Gastrocnemius medialis (tissue), 4 donors: Measurements from ENCODE around the gene HECTD2.

ENCODE experiments used
- POLR2A ChIP-seq, 2 donors: fragments of 450-650 bp; IDR thresholded peaks; one replicate each; pipeline ENCODE4 v1.6.1; 2017; ENCODE audit warnings: antibody characterized with exemption in 2 of 2, mild to moderate bottlenecking in 2 of 2, moderate library complexity in 2 of 2
- TF ChIP-seq, protein P1 (sequence below), 5 experiments: fragments of 450-650 bp in 3 of 5; fragments of 200-600 bp in 2 of 5; sonication (generic) in 2 of 5; IDR thresholded peaks in 4 of 5; conservative IDR thresholded peaks in 1 of 5; 1 replicate in 4 of 5; 2 replicates in 1 of 5; pipeline ENCODE4 v1.5.1; 2016 to 2019; ENCODE audit warnings: antibody characterized with exemption in 5 of 5, mild to moderate bottlenecking in 3 of 5, moderate library complexity in 3 of 5

- no peak for TF ChIP-seq POLR2A (IDR thresholded peaks at IDR 0.05)
- TF ChIP-seq, protein P1, sequence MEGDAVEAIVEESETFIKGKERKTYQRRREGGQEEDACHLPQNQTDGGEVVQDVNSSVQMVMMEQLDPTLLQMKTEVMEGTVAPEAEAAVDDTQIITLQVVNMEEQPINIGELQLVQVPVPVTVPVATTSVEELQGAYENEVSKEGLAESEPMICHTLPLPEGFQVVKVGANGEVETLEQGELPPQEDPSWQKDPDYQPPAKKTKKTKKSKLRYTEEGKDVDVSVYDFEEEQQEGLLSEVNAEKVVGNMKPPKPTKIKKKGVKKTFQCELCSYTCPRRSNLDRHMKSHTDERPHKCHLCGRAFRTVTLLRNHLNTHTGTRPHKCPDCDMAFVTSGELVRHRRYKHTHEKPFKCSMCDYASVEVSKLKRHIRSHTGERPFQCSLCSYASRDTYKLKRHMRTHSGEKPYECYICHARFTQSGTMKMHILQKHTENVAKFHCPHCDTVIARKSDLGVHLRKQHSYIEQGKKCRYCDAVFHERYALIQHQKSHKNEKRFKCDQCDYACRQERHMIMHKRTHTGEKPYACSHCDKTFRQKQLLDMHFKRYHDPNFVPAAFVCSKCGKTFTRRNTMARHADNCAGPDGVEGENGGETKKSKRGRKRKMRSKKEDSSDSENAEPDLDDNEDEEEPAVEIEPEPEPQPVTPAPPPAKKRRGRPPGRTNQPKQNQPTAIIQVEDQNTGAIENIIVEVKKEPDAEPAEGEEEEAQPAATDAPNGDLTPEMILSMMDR (IDR thresholded peaks at IDR 0.05 in 4 of 5, conservative IDR thresholded peaks at IDR 0.05 in 1 of 5), result no peak
Observed at GRCh38 chr10:91472911-91473310, 62.8 kb downstream of the HECTD2 start.
